ENCODE results near the gene HIPK1. TPM values are rescaled to one million over a fixed set of nuclear protein-coding genes. Genes with fewer than 3 reads are reported as not detected.
A peak's percentile ranks its signal among the peaks of the same experiment; 100 is the strongest.

Gene HIPK1
- total RNA-seq, 1 donor from 2014 or later: 62.0 TPM

GRCh38 chr1:113980110-113980509 is 51.0 kb downstream of the HIPK1 start:
- peak overlapping the region; percentile 83 for H3K4me3 Mint-ChIP-seq
- H3K27ac Mint-ChIP-seq: peak overlapping the region; percentile 89
- TF ChIP-seq CTCF (conservative IDR thresholded peaks at IDR 0.05): no peak
- DNase-seq (ENCODE audit: extremely low spot score, unreplicated experiment): no peak
- H3K4me1 Mint-ChIP-seq (ENCODE audit: unreplicated experiment): peaks cover 74% of the 10 kb centered on the region
- H3K27me3 Mint-ChIP-seq: no peaks in the 10 kb centered on the region
- no peaks in the 10 kb centered on the region for H3K9me3 Mint-ChIP-seq
- H3K36me3 Mint-ChIP-seq: peaks cover 9% of the 10 kb centered on the region

- TF ChIP-seq CTCF (conservative IDR thresholded peaks at IDR 0.05): no peak
- Mint-ChIP-seq H3K4me3 (peak overlapping the region; percentile 72), H3K27me3 (no peaks in the 10 kb centered on the region), H3K36me3 (peaks cover 12% of the 10 kb centered on the region), H3K4me1 (ENCODE audit: unreplicated experiment) (peaks cover 66% of the 10 kb centered on the region), H3K27ac (peak overlapping the region; percentile 25), H3K9me3 (peaks cover 5% of the 10 kb centered on the region)
- no peak for DNase-seq (ENCODE audit: extremely low spot score, unreplicated experiment)
Measured at GRCh38 chr1:113981962-113982931, 53.1 kb downstream of the HIPK1 start.

GRCh38 chr1:113982949-113983348 is 53.8 kb downstream of the HIPK1 start:
- Mint-ChIP-seq H3K27me3 (no peaks in the 10 kb centered on the region), H3K4me1 (ENCODE audit: unreplicated experiment) (peaks cover 66% of the 10 kb centered on the region), H3K9me3 (peaks cover 5% of the 10 kb centered on the region), H3K4me3 (peak overlapping the region; percentile 72), H3K36me3 (peaks cover 12% of the 10 kb centered on the region), H3K27ac (peak overlapping the region; percentile 25)
- no peak for TF ChIP-seq CTCF (conservative IDR thresholded peaks at IDR 0.05)
- no peak for DNase-seq (ENCODE audit: extremely low spot score, unreplicated experiment)

GRCh38 chr1:113983391-113983790 is 54.3 kb downstream of the HIPK1 start:
- Mint-ChIP-seq H3K4me3 (no peak overlapping the region), H3K36me3 (peaks cover 12% of the 10 kb centered on the region), H3K27ac (no peak overlapping the region), H3K27me3 (no peaks in the 10 kb centered on the region), H3K4me1 (ENCODE audit: unreplicated experiment) (peaks cover 62% of the 10 kb centered on the region), H3K9me3 (peaks cover 5% of the 10 kb centered on the region)
- DNase-seq (ENCODE audit: extremely low spot score, unreplicated experiment): no peak
- TF ChIP-seq CTCF (conservative IDR thresholded peaks at IDR 0.05): no peak

GRCh38 chr1:113983826-113984225 is 54.7 kb downstream of the HIPK1 start:
- Mint-ChIP-seq H3K36me3 (peaks cover 12% of the 10 kb centered on the region), H3K4me1 (ENCODE audit: unreplicated experiment) (peaks cover 58% of the 10 kb centered on the region)

More at GRCh38 chr1:113983826-113984225, 54.7 kb downstream of the HIPK1 start:
- no peak overlapping the region for H3K4me3 Mint-ChIP-seq
- peaks cover 5% of the 10 kb centered on the region for H3K9me3 Mint-ChIP-seq
- no peaks in the 10 kb centered on the region for H3K27me3 Mint-ChIP-seq
- no peak overlapping the region for H3K27ac Mint-ChIP-seq
- no peak for DNase-seq (ENCODE audit: extremely low spot score, unreplicated experiment)
- no peak for TF ChIP-seq CTCF (conservative IDR thresholded peaks at IDR 0.05)

All from type B pancreatic cell (in vitro differentiated cells).